Stimulated activated CD8-positive, alpha-beta memory T cell treated with anti-CD3 and anti-CD28 coated beads, Interleukin-4, amount 100 ng/mL, for 48 hours (primary cell): ENCODE measurements around the gene TP63.
"Not testable (repeated sequence)": the region's sequence is repeated elsewhere in the genome, so short reads cannot be mapped to it uniquely, and the experiment has no call there.

ENCODE experiments used
- DNase-seq: peaks from one replicate; pipeline ENCODE4 v3.0.0-alpha.2; 2020

The TP63 gene

DNA sequence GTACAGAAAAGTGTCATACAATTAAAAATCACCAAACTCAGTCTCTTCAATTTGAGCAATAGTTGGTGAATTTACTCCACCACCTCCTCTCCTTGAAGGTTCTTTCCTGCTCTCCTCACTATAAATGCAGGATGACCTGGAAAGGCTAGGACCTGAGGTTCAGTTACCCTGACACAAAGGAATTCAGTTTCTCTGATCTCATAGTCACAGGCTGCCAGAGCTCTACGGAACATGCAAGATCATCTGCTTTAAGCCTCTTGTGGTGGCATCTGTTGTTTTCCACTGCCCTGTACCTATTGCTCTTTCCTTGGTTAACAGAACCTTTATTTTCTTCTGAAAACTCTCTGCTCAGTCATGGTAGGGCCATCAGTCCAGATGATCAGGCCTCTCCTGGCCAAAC, 4.9 kb upstream of the TP63 start:
- DNase-seq: no peak

- no peak for DNase-seq
Measured at GRCh38 chr3:189629803-189630455, 1.3 kb upstream of the TP63 start.

DNA sequence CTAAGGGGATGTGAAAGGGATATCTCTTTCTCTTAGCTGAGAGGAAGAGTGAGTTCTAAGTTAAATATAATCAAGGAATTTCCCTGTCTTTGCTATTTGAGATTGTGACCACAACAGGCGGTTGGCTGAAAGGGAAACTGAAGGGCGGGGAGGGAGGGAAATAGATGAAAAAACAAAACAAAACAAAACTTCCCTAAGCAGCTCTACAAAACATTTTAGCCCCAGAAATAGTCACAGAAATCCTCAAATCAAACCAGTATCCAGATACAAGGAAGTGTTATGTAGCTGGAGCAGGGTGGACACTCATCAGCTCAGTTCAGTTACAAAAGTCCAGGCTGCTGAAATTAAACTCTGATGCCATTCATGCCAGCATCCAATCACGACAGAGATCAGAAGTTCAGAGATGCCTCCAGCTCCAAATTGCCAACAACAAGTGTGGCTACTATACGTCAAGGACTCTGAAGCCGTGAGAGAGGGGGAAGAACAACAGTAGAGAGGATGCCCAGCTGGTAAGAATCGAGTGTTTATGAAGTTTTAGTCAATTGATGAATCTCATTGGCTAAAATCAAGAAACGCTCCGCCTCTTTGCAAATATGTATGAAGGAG, 319 bp upstream of the TP63 start:
- no peak for DNase-seq

DNA sequence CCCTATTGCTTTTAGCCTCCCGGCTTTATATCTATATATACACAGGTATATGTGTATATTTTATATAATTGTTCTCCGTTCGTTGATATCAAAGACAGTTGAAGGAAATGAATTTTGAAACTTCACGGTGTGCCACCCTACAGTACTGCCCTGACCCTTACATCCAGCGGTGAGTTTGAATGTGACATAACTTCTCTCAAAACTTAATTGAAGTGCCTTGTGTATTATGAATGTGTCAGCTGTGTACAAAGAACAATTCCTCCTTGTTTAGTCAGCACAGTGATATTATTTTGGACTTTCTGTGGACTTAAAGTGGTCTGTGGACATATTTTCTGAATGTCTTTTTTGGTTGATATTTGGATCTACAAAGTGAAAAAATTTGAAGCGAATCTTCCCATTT, 220 bp downstream of the TP63 start:
- no peak for DNase-seq

- DNase-seq: no peak
Measured at GRCh38 chr3:189632242-189632641, 1.1 kb downstream of the TP63 start.

DNA sequence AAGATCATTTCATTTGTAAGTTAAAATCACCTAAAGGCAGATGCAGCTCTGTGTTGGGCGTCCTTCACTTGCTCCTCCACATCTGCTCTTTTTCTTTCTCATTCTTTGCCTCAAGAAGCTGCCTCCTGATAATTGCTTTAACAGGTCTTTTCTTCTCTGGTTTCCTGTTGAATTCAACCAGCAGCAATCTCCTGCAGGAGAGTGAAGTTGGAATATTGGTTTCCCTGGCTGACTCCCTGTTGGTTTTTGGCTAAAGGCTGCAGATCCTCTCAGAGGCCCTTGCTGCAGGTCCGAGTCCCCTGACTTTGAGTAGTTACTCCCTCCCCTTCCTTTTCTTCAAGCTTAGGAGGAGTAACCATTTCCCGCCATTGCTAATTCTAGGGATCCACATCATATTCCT, 4.2 kb downstream of the TP63 start:
- DNase-seq: no peak

DNA sequence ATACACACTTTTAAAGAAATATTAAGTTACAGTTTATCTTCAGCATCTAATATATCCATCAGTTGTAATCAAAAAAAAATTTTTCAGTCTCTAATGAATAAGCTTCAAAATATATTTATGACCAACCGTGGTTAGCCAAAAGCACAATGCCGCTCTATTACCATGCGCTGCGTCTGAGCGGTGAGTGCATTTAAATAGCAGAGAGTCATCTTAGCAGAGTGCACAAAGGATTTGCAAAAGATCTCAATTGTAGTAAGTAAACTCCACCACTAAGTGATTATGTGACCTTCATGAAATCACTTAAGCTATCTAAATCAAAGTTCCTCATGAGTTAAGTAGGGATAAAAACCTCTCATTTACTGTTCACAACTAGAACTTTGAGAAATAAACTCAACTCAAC, 4.9 kb downstream of the TP63 start:
- no peak for DNase-seq

- DNase-seq: no peak
Measured at GRCh38 chr3:189637750-189638149, 6.6 kb downstream of the TP63 start.

DNA sequence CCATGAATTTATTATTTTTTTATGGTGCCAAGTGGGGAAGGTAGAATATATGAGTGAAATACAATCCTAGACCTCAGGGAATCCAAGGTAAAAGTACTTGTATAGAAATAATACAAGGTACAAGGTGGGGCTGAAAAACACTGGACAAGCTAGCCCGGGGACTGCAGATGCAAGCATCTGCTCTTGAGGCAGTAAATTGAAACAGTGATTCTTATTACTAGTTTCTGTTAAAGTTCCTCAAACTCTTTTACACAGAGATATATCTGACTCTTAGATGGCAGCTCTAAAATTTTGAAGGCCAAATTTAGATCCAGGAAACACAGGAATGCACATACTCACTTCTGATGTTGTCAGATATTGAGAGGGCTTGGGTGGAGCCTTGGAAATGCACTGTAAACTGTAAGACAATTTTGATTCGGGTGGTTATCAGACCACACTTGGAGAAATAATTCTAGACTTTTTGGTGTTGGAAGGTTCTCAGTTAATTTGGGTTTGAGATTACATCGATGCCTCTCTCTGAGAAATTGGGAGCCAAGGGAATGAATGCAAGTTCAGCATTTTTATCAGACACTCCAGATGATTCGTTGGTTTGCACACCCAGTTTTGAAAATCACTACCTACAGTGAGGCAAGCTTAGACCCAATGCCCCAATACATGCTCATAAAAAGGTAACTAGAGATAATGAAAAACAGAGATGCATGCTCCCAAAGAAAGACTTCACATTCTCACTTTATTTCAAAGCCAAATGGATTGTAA, 7.3 kb downstream of the TP63 start:
- DNase-seq: no peak

DNA sequence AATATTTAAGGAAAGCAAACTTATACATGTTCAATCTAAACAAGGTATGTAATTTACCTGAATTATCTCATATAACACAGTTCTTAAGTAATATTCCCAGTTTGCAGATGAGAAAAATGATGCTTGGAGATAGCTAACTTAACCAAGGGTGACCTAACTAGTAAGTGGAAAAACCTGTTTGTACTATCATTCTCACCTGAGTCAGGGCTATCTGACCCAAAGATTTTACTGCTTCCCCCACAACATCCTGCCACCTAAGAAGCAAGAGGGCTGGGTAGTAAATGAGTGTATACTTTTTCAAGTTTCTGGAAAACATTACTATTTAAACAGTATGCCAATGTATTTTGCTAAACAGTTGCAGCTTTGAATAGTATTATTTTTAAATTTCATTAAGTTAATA, 10.6 kb downstream of the TP63 start:
- no peak for DNase-seq

DNA sequence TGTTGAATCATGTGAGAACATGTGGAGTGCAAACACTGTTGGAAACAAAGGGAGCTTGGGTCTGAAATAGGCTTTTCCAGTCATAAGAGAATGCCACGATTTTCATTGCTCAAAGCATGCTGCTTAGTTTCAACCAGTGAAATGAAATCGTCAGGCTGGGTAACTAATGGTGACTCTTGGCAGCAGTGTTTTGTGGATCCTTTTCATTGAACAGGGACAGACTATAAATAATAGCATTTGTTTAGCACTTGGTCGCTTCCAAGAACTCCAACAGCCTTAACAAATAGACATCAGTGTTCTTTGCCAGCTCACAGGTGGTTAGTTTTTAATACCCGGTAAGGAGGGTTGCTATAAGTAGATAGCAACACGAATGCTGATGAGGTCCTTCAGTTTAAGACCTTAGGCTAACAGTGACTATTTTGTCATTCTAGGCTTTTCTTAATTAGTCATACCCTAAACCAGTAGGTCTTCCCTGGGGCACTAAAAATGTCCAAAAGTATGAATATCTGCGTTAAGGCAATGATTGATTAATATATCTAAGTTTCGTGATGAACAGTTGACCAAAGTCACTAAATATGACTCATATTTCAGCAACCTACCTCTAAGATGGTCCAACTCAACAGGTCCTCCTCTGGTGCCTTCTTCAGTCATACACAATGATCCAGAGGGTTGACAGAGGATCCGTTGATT, 15.8 kb downstream of the TP63 start:
- DNase-seq: no peak

- DNase-seq: peak; percentile 31
Measured at GRCh38 chr3:189652042-189652441, 20.9 kb downstream of the TP63 start.

DNA sequence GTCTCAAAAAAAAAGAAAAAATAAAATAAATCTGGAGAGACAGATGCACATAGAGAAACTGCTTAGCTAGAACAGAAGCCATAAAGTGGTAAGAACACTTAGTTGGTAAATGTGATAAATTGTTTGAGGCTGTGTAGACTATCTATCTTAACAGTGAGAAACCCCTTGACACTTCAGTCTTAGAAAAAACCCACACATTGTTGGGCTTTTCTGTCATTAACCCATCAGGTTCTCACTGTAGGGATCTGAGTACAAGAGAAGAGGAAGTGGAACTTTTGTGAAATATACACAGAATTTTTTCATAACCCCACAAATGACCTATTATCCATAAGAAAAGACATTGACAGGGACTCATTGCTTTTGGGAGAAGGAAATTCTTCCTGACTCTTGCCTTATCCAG, 24.4 kb downstream of the TP63 start:
- no peak for DNase-seq

GRCh38 chr3:189659571-189659970, 28.4 kb downstream of the TP63 start:
- no peak for DNase-seq

DNA sequence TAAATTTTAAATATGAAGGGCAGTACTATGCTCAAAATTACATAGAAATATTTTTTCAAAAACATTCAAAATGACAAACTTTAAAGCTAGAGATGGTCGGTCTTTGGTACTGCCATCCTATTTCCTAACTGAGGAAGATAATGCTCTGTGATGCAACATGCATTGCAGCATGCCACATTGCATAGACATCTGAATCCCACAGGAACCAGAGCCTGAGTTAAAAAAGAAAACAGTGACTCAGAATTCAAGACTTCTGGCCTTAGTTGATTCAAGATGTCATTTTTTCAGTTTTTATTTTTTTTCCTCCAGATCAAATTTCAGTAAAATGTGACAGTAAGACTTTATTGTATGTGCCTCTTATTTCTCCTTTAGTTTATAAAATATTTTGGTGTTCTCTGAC, 33.1 kb downstream of the TP63 start:
- no peak for DNase-seq

DNA sequence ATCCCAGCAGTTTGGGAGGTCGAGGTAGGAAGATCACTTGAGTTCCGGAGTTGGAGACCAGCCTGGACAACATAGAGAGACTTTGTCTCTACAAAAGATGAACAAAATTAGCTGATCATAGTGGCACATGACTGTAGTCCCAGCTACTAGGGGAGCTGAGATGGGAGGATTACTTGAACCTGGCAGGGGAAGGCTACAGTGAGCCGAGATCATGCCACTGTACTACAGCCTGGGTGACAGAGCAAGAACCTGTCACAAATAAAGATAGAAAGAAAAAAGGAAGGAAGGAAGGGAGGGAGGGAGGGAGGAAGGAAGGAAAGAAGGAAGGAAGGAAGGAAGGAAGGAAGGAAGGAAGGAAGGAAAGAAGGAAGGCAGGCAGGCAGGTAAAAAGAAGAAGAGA, 41.2 kb downstream of the TP63 start:
- DNase-seq: not testable (repeated sequence)

GRCh38 chr3:189673535-189673934, 42.3 kb downstream of the TP63 start:
- DNase-seq: no peak

- no peak for DNase-seq
Measured at GRCh38 chr3:189674249-189674913, 43.2 kb downstream of the TP63 start.

DNA sequence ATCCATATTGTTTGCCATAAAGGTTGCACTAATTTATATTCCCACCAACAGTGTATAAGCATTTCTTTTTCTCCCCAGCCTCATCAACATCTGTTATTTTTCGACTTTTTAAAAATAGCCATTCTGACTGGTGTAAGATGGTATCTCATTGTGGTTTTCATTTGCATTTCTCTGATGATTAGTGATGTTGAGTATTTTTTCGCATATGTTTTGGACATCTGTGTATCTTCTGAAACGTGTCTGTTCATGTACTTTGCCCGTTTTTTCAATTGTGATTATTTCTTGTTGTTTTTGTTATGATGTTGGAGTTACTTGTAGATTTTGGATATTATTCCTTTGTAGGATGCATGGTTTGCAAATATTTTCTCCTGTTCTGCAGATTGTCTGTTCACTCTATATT, 46.5 kb downstream of the TP63 start:
- DNase-seq: no peak

DNA sequence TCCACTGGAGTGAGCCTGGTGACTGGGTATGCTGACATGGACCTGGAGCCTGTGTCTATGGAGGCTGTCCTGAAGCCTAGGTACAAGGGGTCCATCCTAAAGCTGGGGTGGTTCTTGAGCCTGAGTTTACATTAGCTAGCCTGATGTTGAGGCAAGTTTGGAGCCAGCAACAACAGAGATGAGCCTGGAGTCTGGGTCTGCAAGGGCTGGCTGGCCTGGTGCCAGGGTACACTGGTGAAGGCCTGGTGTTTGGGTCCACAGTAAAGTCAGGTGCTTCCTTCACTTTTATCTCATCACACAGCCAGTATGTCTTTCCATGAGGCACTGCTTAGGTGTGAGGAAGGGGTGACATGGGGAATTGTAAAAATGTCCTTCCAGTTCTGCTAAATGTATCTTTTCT, 49.5 kb downstream of the TP63 start:
- no peak for DNase-seq

GRCh38 chr3:189683546-189684255, 52.5 kb downstream of the TP63 start:
- no peak for DNase-seq

DNA sequence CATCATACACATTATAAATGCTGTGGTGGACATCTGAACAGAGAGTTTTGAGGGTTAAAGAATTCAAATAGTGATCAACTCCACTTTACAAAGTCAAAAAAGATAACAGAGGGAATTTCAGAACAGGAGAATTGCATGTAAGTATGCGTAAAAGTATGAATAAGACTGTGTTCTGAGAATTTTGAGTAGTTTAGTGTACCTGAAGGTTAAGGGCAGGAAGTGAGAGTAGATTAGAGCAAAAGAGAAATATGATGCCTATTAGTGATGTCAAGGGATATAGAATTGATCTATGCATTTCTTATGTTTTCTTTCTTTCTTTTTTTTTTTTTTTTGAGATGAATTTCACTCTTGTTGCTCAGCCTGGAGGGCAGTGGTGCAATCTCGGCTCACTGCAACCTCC, 53.1 kb downstream of the TP63 start:
- no peak for DNase-seq

DNA sequence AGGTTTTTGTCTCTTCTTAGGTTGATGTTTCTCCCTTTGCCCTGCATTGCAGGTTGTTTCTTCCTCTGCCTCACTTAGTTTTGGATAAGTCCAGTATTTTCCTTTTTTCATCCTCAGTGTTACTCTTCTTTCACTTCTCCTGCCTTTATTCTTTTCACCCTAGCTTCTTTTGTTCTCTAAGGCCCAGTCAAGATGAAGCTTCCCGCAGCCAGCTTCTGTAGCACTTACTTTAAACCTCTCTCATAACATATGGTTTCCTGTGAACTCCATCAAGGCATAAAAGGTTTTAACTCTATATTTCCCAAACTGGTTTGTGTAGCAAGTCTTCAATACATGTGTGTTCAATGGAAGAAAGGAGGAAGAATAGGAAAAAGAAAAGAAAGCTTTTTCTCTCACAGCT, 54.1 kb downstream of the TP63 start:
- no peak for DNase-seq
